Peyer's patch (tissue), 4 donors: ENCODE results near the gene XYLT1. TPM values are rescaled to one million over a fixed set of nuclear protein-coding genes. Genes with fewer than 3 reads are reported as not detected.
A peak's percentile ranks its signal among the peaks of the same experiment; 100 is the strongest.

ENCODE experiments used
- DNase-seq, 3 donors: peaks; one replicate each; pipeline ENCODE4 v3.0.0-alpha.2; 2017 to 2019
- H3K27ac ChIP-seq, 4 donors: fragments of 200-600 bp; sonication (generic); one replicate each; pipeline ENCODE4 v1.5.1; 2016 to 2019
- H3K27me3 ChIP-seq, 2 donors: fragments of 200-600 bp; sonication (generic); one replicate each; pipeline ENCODE4 v1.5.1; 2019
- H3K36me3 ChIP-seq, 3 donors: fragments of 200-600 bp; sonication (generic); one replicate each; pipeline ENCODE4 v1.5.1; 2016 to 2019
- H3K4me1 ChIP-seq, 4 donors: fragments of 200-600 bp; sonication (generic); one replicate each; pipeline ENCODE4 v1.5.1; 2016 to 2019
- H3K4me3 ChIP-seq, 4 donors: fragments of 200-600 bp; sonication (generic); 1 replicate in 3 of 4; 2 replicates in 1 of 4; pipeline ENCODE4 v1.5.1; 2016 to 2019; ENCODE audit warnings: mild to moderate bottlenecking in 1 of 4
- H3K9me3 ChIP-seq, 4 donors: fragments of 200-600 bp; sonication (generic); one replicate each; pipeline ENCODE4 v1.5.1; 2016 to 2019; ENCODE audit warnings: mild to moderate bottlenecking in 1 of 4
- CTCF ChIP-seq, 6 experiments: fragments of 450-650 bp in 4 of 6; fragments of 200-600 bp in 2 of 6; sonication (generic) in 1 of 6; IDR thresholded peaks; one replicate each; pipeline ENCODE4 v1.5.1; 2017 to 2019; ENCODE audit warnings: antibody characterized with exemption in 6 of 6, mild to moderate bottlenecking in 3 of 6, moderate library complexity in 1 of 6
- POLR2A ChIP-seq, 2 donors: fragments of 450-650 bp; IDR thresholded peaks; one replicate each; pipeline ENCODE4 v1.5.1; 2017; ENCODE audit warnings: antibody characterized with exemption in 2 of 2, mild to moderate bottlenecking in 2 of 2, moderate library complexity in 2 of 2
- total RNA-seq, 4 donors: library from RNA; depleted of rRNA; stranded (reverse); fragments of >200 nt; gene quantifications; one replicate each; pipeline ENCODE4 v1.1.0, GENCODE V29; 2016

The XYLT1 gene
- 10 to 100 TPM; 18.7 to 42.1 (median 37.7) TPM for total RNA-seq

DNA sequence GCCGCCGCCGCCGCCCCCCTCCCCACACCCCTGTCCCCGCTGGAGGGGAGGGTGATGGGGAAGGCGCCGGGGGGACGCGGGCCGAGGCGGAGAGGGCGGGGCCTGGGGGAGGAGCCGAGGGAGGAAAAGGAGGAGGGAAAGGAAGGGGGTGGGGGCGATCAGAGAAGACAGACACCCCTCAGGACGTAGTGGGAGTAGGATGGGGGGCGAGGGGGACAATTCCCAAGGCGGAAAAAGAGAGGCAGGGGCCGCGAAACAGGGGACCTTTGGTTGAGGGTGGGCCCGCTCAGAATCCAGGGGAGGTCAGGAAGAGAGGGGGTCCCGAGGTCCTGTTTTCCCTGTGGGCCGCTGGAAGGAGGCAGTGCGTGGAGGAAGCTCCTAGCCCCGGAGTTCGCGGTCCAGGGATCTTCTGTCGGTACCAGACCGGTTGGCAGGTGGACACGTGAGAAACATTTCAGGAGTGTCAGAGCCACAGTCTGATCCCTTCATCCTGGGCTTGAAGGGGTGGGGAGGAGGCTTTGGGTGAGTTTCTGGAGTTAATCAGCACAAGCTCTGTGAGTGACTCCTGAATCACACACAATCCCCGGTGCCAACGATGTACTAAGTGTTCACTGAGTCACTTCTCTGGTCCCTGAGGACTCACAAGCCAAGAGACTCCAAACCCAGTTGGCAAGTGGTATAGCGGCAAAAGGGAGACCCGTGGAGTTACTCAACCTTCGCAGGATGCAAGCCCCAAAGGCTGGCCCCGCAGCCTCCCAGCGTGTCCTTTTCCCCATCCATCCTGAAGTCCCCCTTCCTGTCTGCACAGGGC lies at the start of gene XYLT1:
Gene XYLT1 (minus strand): TSS at position 53 of the 811 bp plus-strand sequence. CDS start 164 bp downstream, outside the sequence.
- no peaks in the 10 kb centered on the region for H3K9me3 ChIP-seq
- TF ChIP-seq POLR2A (IDR thresholded peaks at IDR 0.05) = no peak
- TF ChIP-seq CTCF (IDR thresholded peaks at IDR 0.05) = no peak
- peak; percentile 65 to 81 (median 66) for DNase-seq
- peaks cover 0 to 38% (median 17%) of the 10 kb centered on the region in 4 donors for H3K4me1 ChIP-seq
- peak within 1 kb of the TSS; percentile 70 to 90 (median 82) for H3K4me3 ChIP-seq
- peak within 1 kb of the TSS; percentile 73 to 76 (median 75) for H3K27ac ChIP-seq
- H3K27me3 ChIP-seq = no peaks in the 10 kb centered on the region
- H3K36me3 ChIP-seq = no peaks in the 10 kb centered on the region

DNA sequence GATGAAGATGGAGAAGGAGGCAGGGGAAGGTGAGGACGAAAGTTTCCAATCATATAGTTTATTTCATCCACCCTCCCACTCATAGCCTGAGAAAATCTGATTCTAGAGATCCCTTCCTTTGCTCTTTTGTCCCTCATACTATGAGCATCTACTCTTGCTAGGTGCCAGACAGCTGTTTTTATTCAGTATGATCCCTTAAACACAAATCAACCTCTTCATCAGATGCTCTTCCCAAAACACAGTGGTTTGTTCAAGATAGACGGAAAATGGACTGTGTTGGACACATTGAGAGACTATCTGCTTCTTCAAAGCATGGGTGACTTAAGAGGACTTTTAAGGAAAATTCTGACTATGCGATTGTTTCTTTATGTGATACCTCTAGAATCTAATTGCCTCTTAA lies 49.4 kb upstream of the XYLT1 start:
- TF ChIP-seq POLR2A (IDR thresholded peaks at IDR 0.05) (no peak), CTCF (IDR thresholded peaks at IDR 0.05) (no peak)
- H3K4me3 ChIP-seq = no peak overlapping the region
- DNase-seq = no peak
- H3K4me1 ChIP-seq = no peaks in the 10 kb centered on the region
- no peak overlapping the region for H3K27ac ChIP-seq
- no peaks in the 10 kb centered on the region for H3K27me3 ChIP-seq
- no peaks in the 10 kb centered on the region for H3K9me3 ChIP-seq
- no peaks in the 10 kb centered on the region for H3K36me3 ChIP-seq

DNA sequence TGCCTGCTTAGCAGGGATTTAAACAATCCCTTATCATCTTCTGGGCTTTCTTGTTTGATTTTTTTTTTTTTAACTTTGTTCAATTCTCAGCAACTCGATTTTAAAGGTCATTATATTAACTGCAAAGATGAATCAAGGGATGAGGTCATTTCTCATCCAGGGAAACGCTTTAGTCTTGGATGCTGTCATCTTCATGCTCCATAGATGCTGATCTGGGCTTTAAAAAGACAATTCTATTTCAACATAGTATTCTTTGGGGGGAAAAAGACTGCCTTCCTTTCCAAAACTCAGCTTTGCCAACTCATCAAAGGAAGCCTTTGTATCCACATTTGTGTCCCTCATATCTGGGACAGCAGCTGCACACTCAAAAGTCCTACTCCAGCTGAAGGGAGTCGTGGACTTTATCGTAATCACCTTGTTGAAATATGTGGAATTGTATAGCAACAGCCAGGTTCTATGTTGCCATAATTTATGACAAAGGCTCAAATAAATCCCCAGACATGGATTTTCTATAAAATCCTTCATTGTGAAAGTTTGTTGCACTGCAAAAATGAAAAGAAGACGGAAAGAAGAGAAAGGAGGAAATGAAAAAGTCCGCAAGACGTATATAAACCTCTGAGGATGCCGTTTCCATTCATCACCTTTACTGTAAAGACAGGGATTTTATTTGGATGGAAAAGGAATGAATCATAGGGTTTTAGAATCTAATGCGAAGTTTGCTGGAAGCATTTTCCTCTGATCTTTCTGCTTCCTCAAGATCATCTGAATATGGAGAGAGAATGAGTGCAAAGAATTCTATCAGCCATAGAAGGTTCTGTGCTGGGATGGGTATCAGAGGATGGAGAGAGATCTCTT lies 48.6 kb upstream of the XYLT1 start:
- H3K4me3 ChIP-seq = no peak overlapping the region
- H3K4me1 ChIP-seq = no peaks in the 10 kb centered on the region
- H3K27ac ChIP-seq = no peak overlapping the region
- TF ChIP-seq CTCF (IDR thresholded peaks at IDR 0.05) = no peak
- no peaks in the 10 kb centered on the region for H3K36me3 ChIP-seq
- H3K27me3 ChIP-seq = no peaks in the 10 kb centered on the region
- no peak for DNase-seq
- H3K9me3 ChIP-seq = no peaks in the 10 kb centered on the region

GRCh38 chr16:17518441-17518840 lies 47.7 kb upstream of the XYLT1 start:
- Histone ChIP-seq H3K4me3 (no peak overlapping the region), H3K27me3 (no peaks in the 10 kb centered on the region), H3K4me1 (no peaks in the 10 kb centered on the region), H3K9me3 (no peaks in the 10 kb centered on the region), H3K36me3 (no peaks in the 10 kb centered on the region), H3K27ac (no peak overlapping the region)
- no peak for TF ChIP-seq POLR2A (IDR thresholded peaks at IDR 0.05)
- TF ChIP-seq CTCF (IDR thresholded peaks at IDR 0.05) = no peak
- DNase-seq = no peak

GRCh38 chr16:17515421-17516210 lies 44.9 kb upstream of the XYLT1 start:
- H3K27me3 ChIP-seq = no peaks in the 10 kb centered on the region
- no peaks in the 10 kb centered on the region for H3K9me3 ChIP-seq
- no peak overlapping the region for H3K4me3 ChIP-seq
- no peaks in the 10 kb centered on the region for H3K4me1 ChIP-seq
- H3K36me3 ChIP-seq = no peaks in the 10 kb centered on the region
- DNase-seq = no peak
- TF ChIP-seq CTCF (IDR thresholded peaks at IDR 0.05) = no peak
- TF ChIP-seq POLR2A (IDR thresholded peaks at IDR 0.05) = no peak
- H3K27ac ChIP-seq = no peak overlapping the region
